ENCODE results near the gene FADS2.
A peak's percentile ranks its signal among the peaks of the same experiment; 100 is the strongest.

Gene FADS2

GRCh38 chr11:61907282-61907681 is 79.2 kb downstream of the FADS2 start:
- Histone ChIP-seq H3K36me3 (ENCODE audit: control insufficient read depth in 4 of 4, insufficient read depth in 4 of 4, low read length in 3 of 4) (no peaks in the 10 kb centered on the region), H3K27me3 (replicated peaks in 2 of 5; ENCODE audit: control insufficient read depth in 4 of 5, insufficient read depth in 5 of 5, low read length in 4 of 5) (peaks cover 0 to 2% (median 0%) of the 10 kb centered on the region in 5 experiments), H3K4me3 (ENCODE audit: control insufficient read depth in 1 of 7, extremely low read depth in 1 of 7, insufficient read depth in 4 of 7, low read depth in 2 of 7, low read length in 6 of 7) (no peak overlapping the region), H3K4me1 (ENCODE audit: control extremely low read depth in 1 of 4, control insufficient read depth in 4 of 4, insufficient read depth in 4 of 4, low read length in 3 of 4) (peaks cover 0 to 32% (median 20%) of the 10 kb centered on the region in 4 experiments), H3K9me3 (ENCODE audit: control extremely low read depth in 1 of 5, control insufficient read depth in 4 of 5, insufficient read depth in 2 of 5, low read depth in 1 of 5, low read length in 4 of 5) (no peaks in the 10 kb centered on the region), H3K27ac (ENCODE audit: insufficient read depth in 1 of 2, low read depth in 1 of 2, low read length in 2 of 2, poor library complexity in 1 of 2, severe bottlenecking in 2 of 2) (no peak overlapping the region)
- POLR2A ChIA-PET = no interaction called here
- DNase-seq = no peak
- 96% methylated on average over 17 of the region's 19 CpGs for WGBS (ENCODE audit: insufficient coverage)
- CTCF ChIA-PET = interaction anchor here (1.2 to 16.3 kb wide), 6 partner anchors 9 to 174 kb away, joined by 3 to 380 read pairs (median 6); partner anchors contain the start of gene BEST1

GRCh38 chr11:61907871-61908729 is 80.0 kb downstream of the FADS2 start:
- no peak for DNase-seq
- Histone ChIP-seq H3K27ac (ENCODE audit: insufficient read depth in 1 of 2, low read depth in 1 of 2, low read length in 2 of 2, poor library complexity in 1 of 2, severe bottlenecking in 2 of 2) (no peak overlapping the region), H3K9me3 (ENCODE audit: control extremely low read depth in 1 of 5, control insufficient read depth in 4 of 5, insufficient read depth in 2 of 5, low read depth in 1 of 5, low read length in 4 of 5) (no peaks in the 10 kb centered on the region), H3K27me3 (replicated peaks in 2 of 5; ENCODE audit: control insufficient read depth in 4 of 5, insufficient read depth in 5 of 5, low read length in 4 of 5) (peaks cover 0 to 2% (median 0%) of the 10 kb centered on the region in 5 experiments), H3K36me3 (ENCODE audit: control insufficient read depth in 4 of 4, insufficient read depth in 4 of 4, low read length in 3 of 4) (no peaks in the 10 kb centered on the region), H3K4me3 (ENCODE audit: control insufficient read depth in 1 of 7, extremely low read depth in 1 of 7, insufficient read depth in 4 of 7, low read depth in 2 of 7, low read length in 6 of 7) (no peak overlapping the region), H3K4me1 (ENCODE audit: control extremely low read depth in 1 of 4, control insufficient read depth in 4 of 4, insufficient read depth in 4 of 4, low read length in 3 of 4) (peaks cover 0 to 40% (median 25%) of the 10 kb centered on the region in 4 experiments)
- 90% methylated on average over 16 of the region's 21 CpGs for WGBS (ENCODE audit: insufficient coverage)
- CTCF ChIA-PET = interaction anchor here (1.2 to 16.3 kb wide), 8 partner anchors 9 to 173 kb away, joined by 3 to 380 read pairs (median 4); partner anchors contain the start of genes BEST1 and RAB3IL1
- POLR2A ChIA-PET = no interaction called here

- Histone ChIP-seq H3K4me1 (ENCODE audit: control extremely low read depth in 1 of 4, control insufficient read depth in 4 of 4, insufficient read depth in 4 of 4, low read length in 3 of 4) (peaks cover 0 to 43% (median 25%) of the 10 kb centered on the region in 4 experiments), H3K27ac (ENCODE audit: insufficient read depth in 1 of 2, low read depth in 1 of 2, low read length in 2 of 2, poor library complexity in 1 of 2, severe bottlenecking in 2 of 2) (no peak overlapping the region), H3K27me3 (replicated peaks in 2 of 5; ENCODE audit: control insufficient read depth in 4 of 5, insufficient read depth in 5 of 5, low read length in 4 of 5) (peaks cover 0 to 1% (median 0%) of the 10 kb centered on the region in 5 experiments), H3K4me3 (ENCODE audit: control insufficient read depth in 1 of 7, extremely low read depth in 1 of 7, insufficient read depth in 4 of 7, low read depth in 2 of 7, low read length in 6 of 7) (no peak overlapping the region), H3K9me3 (ENCODE audit: control extremely low read depth in 1 of 5, control insufficient read depth in 4 of 5, insufficient read depth in 2 of 5, low read depth in 1 of 5, low read length in 4 of 5) (no peaks in the 10 kb centered on the region), H3K36me3 (ENCODE audit: control insufficient read depth in 4 of 4, insufficient read depth in 4 of 4, low read length in 3 of 4) (no peaks in the 10 kb centered on the region)
- no peak for DNase-seq
- POLR2A ChIA-PET = no interaction called here
- CTCF ChIA-PET = interaction anchor here (1.2 to 16.3 kb wide), 7 partner anchors 8 to 199 kb away, joined by 3 to 380 read pairs (median 4); partner anchors contain the start of genes BEST1 and RAB3IL1
- 89% methylated on average over 6 of the region's 10 CpGs for WGBS (ENCODE audit: insufficient coverage)
Measured at GRCh38 chr11:61908730-61909316, 80.7 kb downstream of the FADS2 start.

- no peak for DNase-seq
- H3K36me3 ChIP-seq (ENCODE audit: control insufficient read depth in 4 of 4, insufficient read depth in 4 of 4, low read length in 3 of 4) = no peaks in the 10 kb centered on the region
- peaks cover 0 to 40% (median 18%) of the 10 kb centered on the region in 4 experiments for H3K4me1 ChIP-seq (ENCODE audit: control extremely low read depth in 1 of 4, control insufficient read depth in 4 of 4, insufficient read depth in 4 of 4, low read length in 3 of 4)
- no peak overlapping the region for H3K4me3 ChIP-seq (ENCODE audit: control insufficient read depth in 1 of 7, extremely low read depth in 1 of 7, insufficient read depth in 4 of 7, low read depth in 2 of 7, low read length in 6 of 7)
- no peak overlapping the region for H3K27ac ChIP-seq (ENCODE audit: insufficient read depth in 1 of 2, low read depth in 1 of 2, low read length in 2 of 2, poor library complexity in 1 of 2, severe bottlenecking in 2 of 2)
- 95% methylated on average over 13 of the region's 13 CpGs for WGBS (ENCODE audit: insufficient coverage)
- H3K27me3 ChIP-seq (replicated peaks in 2 of 5; ENCODE audit: control insufficient read depth in 4 of 5, insufficient read depth in 5 of 5, low read length in 4 of 5) = peaks cover 0 to 7% (median 0%) of the 10 kb centered on the region in 5 experiments
- H3K9me3 ChIP-seq (ENCODE audit: control extremely low read depth in 1 of 5, control insufficient read depth in 4 of 5, insufficient read depth in 2 of 5, low read depth in 1 of 5, low read length in 4 of 5) = no peaks in the 10 kb centered on the region
- ChIA-PET POLR2A (no interaction called here), CTCF (interaction anchor here (0.9 to 16.3 kb wide), 6 partner anchors 12 to 199 kb away, joined by 3 to 380 read pairs (median 4); partner anchors contain the start of gene BEST1)
Measured at GRCh38 chr11:61910187-61911127, 82.4 kb downstream of the FADS2 start.

- no peaks in the 10 kb centered on the region for H3K36me3 ChIP-seq (ENCODE audit: control insufficient read depth in 4 of 4, insufficient read depth in 4 of 4, low read length in 3 of 4)
- POLR2A ChIA-PET = no interaction called here
- no peak overlapping the region for H3K4me3 ChIP-seq (ENCODE audit: control insufficient read depth in 1 of 7, extremely low read depth in 1 of 7, insufficient read depth in 4 of 7, low read depth in 2 of 7, low read length in 6 of 7)
- CTCF ChIA-PET = interaction anchor here (1.1 to 4.4 kb wide), 2 partner anchors 13 to 164 kb away, joined by 3 to 39 read pairs; no protein-coding TSS in a partner anchor
- no peak for DNase-seq
- no peak overlapping the region for H3K27ac ChIP-seq (ENCODE audit: insufficient read depth in 1 of 2, low read depth in 1 of 2, low read length in 2 of 2, poor library complexity in 1 of 2, severe bottlenecking in 2 of 2)
- H3K9me3 ChIP-seq (ENCODE audit: control extremely low read depth in 1 of 5, control insufficient read depth in 4 of 5, insufficient read depth in 2 of 5, low read depth in 1 of 5, low read length in 4 of 5) = no peaks in the 10 kb centered on the region
- WGBS (ENCODE audit: insufficient coverage) = 83% methylated on average over 3 of the region's 7 CpGs
- peaks cover 0 to 15% (median under 1%) of the 10 kb centered on the region in 5 experiments for H3K27me3 ChIP-seq (replicated peaks in 2 of 5; ENCODE audit: control insufficient read depth in 4 of 5, insufficient read depth in 5 of 5, low read length in 4 of 5)
- H3K4me1 ChIP-seq (ENCODE audit: control extremely low read depth in 1 of 4, control insufficient read depth in 4 of 4, insufficient read depth in 4 of 4, low read length in 3 of 4) = peaks cover 0 to 40% (median 18%) of the 10 kb centered on the region in 4 experiments
Measured at GRCh38 chr11:61911128-61911700, 83.1 kb downstream of the FADS2 start.

GRCh38 chr11:61911701-61912529 is 83.8 kb downstream of the FADS2 start:
- Histone ChIP-seq H3K9me3 (ENCODE audit: control extremely low read depth in 1 of 5, control insufficient read depth in 4 of 5, insufficient read depth in 2 of 5, low read depth in 1 of 5, low read length in 4 of 5) (no peaks in the 10 kb centered on the region), H3K4me1 (ENCODE audit: control extremely low read depth in 1 of 4, control insufficient read depth in 4 of 4, insufficient read depth in 4 of 4, low read length in 3 of 4) (peaks cover 0 to 47% (median 23%) of the 10 kb centered on the region in 4 experiments), H3K36me3 (ENCODE audit: control insufficient read depth in 4 of 4, insufficient read depth in 4 of 4, low read length in 3 of 4) (no peaks in the 10 kb centered on the region), H3K4me3 (ENCODE audit: control insufficient read depth in 1 of 7, extremely low read depth in 1 of 7, insufficient read depth in 4 of 7, low read depth in 2 of 7, low read length in 6 of 7) (peak overlapping the region in 1 of 7 experiments; percentile 33), H3K27me3 (replicated peaks in 2 of 5; ENCODE audit: control insufficient read depth in 4 of 5, insufficient read depth in 5 of 5, low read length in 4 of 5) (peaks cover 0 to 22% (median 3%) of the 10 kb centered on the region in 5 experiments), H3K27ac (ENCODE audit: insufficient read depth in 1 of 2, low read depth in 1 of 2, low read length in 2 of 2, poor library complexity in 1 of 2, severe bottlenecking in 2 of 2) (no peak overlapping the region)
- POLR2A ChIA-PET = no interaction called here
- 77% methylated on average over 16 of the region's 17 CpGs for WGBS (ENCODE audit: insufficient coverage)
- no peak for DNase-seq
- CTCF ChIA-PET = interaction anchor here (2.2 kb wide), 1 partner anchor 14 kb away, joined by 14 read pairs; no protein-coding TSS in a partner anchor
